GM18526 (cell line): Measurements from ENCODE around the gene GMEB2.

ENCODE experiments used
- POLR2A ChIP-seq: IDR thresholded peaks from 3 replicates; pipeline ENCODE4 v1.6.1; 2011; ENCODE audit not compliant: insufficient read length; ENCODE audit errors: extremely low read depth

GMEB2 gene

GRCh38 chr20:63574829-63575743 lies 51.8 kb downstream of the GMEB2 start:
- no peak for TF ChIP-seq POLR2A

- TF ChIP-seq POLR2A = peak; percentile 56
These were observed 52.6 kb downstream of the GMEB2 start, which contains the start of gene HELZ2 for GRCh38 chr20:63574156-63574828. Gene HELZ2, minus strand, starts transcription at chr20:63574239. Its CDS starts 1,854 bp downstream, at chr20:63572385.

- no peak for TF ChIP-seq POLR2A
These were observed 53.2 kb downstream of the GMEB2 start for GRCh38 chr20:63573647-63574131.

GRCh38 chr20:63572788-63573646 lies 53.9 kb downstream of the GMEB2 start:
- no peak for TF ChIP-seq POLR2A

- no peak for TF ChIP-seq POLR2A
These were observed 54.7 kb downstream of the GMEB2 start for GRCh38 chr20:63572071-63572787.

- no peak for TF ChIP-seq POLR2A
These were observed 56.4 kb downstream of the GMEB2 start for GRCh38 chr20:63570281-63571086.

- TF ChIP-seq POLR2A = no peak
These were observed 57.6 kb downstream of the GMEB2 start for GRCh38 chr20:63568986-63569949.

GRCh38 chr20:63568170-63568981 lies 58.5 kb downstream of the GMEB2 start:
- peak; percentile 14 for TF ChIP-seq POLR2A

GRCh38 chr20:63567386-63568169 lies 59.3 kb downstream of the GMEB2 start:
- TF ChIP-seq POLR2A = no peak

GRCh38 chr20:63567136-63567385 lies 59.8 kb downstream of the GMEB2 start:
- no peak for TF ChIP-seq POLR2A

GRCh38 chr20:63566395-63567135 lies 60.3 kb downstream of the GMEB2 start:
- TF ChIP-seq POLR2A = no peak
